ENCODE data around the gene TANC1.

The TANC1 gene

DNA sequence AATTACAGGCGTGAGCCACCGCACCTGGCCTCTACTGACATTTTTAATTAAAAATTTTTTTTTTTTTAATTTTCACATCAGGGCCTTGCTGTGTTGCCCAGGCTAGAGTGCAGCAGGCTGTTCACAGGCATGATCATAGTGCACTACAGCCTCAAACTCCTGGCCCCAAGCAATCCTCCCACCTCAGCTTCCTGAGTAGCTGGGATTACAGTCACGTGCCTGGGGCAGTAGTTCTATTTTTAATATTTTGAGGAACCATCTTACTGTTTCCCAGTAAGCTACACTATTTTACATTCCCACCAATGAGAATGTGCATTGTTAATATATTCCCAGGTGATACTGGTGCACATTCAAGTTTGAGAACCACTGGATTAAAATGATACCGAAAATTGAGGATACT is 225.4 kb downstream of the TANC1 start:
- TF ChIP-seq, protein P1, sequence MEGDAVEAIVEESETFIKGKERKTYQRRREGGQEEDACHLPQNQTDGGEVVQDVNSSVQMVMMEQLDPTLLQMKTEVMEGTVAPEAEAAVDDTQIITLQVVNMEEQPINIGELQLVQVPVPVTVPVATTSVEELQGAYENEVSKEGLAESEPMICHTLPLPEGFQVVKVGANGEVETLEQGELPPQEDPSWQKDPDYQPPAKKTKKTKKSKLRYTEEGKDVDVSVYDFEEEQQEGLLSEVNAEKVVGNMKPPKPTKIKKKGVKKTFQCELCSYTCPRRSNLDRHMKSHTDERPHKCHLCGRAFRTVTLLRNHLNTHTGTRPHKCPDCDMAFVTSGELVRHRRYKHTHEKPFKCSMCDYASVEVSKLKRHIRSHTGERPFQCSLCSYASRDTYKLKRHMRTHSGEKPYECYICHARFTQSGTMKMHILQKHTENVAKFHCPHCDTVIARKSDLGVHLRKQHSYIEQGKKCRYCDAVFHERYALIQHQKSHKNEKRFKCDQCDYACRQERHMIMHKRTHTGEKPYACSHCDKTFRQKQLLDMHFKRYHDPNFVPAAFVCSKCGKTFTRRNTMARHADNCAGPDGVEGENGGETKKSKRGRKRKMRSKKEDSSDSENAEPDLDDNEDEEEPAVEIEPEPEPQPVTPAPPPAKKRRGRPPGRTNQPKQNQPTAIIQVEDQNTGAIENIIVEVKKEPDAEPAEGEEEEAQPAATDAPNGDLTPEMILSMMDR (IDR thresholded peaks at IDR 0.05; ENCODE audit: borderline replicate concordance, control extremely low read depth, extremely low read depth, insufficient read depth, missing control alignments) = no peak
- in situ Hi-C loops (cut with MboI; ENCODE audit: low sequenced_read_pairs, unreplicated experiment) = no loop called here
- DNase-seq (ENCODE audit: low spot score) = no peak

DNA sequence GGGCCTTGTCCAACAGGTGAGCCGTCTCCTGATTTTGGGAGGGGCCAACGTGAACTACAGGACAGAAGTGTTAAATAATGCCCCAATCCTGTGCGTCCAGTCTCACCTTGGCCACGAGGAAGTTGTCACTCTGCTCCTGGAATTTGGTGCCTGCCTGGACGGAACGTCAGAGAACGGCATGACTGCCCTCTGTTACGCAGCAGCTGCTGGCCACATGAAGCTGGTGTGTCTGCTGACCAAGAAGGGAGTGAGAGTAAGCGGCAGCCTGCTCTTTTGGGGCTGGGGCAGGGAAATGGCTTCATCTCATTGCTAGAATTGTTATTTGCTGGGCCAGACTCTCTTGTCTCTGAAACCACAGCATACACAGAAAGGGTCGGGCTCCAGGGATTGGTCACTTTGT is 225.8 kb downstream of the TANC1 start:
- TF ChIP-seq, protein P1 (IDR thresholded peaks at IDR 0.05; ENCODE audit: borderline replicate concordance, control extremely low read depth, extremely low read depth, insufficient read depth, missing control alignments) = no peak

DNA sequence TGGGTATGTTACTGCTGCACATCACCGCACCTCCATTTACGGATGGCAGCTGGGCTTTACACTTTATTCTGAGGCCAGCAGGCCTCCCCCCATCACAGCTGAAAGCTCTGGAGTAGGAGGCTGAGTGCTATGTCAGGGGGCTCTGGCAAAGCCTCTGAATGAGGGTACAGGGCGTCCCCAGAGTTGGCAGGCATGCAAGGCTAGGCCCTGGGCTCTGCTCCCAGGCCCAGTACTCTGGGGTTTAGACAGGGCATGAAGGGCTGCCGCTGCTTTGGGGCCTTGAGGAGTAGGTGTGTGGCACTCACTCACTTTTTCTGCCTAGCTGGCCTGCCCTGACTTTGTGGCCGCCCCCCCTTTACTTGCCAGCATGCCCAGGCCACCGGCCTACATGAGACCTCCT is 227.3 kb downstream of the TANC1 start:
- DNase-seq (ENCODE audit: low spot score) = no peak
- TF ChIP-seq, protein P1 (IDR thresholded peaks at IDR 0.05; ENCODE audit: borderline replicate concordance, control extremely low read depth, extremely low read depth, insufficient read depth, missing control alignments) = no peak
- in situ Hi-C loops (cut with MboI; ENCODE audit: low sequenced_read_pairs, unreplicated experiment) = no loop called here

More for the DNA sequence above, 225.8 kb downstream of the TANC1 start:
- in situ Hi-C loops (cut with MboI; ENCODE audit: low sequenced_read_pairs, unreplicated experiment) = no loop called here
- DNase-seq (ENCODE audit: low spot score) = no peak

DNA sequence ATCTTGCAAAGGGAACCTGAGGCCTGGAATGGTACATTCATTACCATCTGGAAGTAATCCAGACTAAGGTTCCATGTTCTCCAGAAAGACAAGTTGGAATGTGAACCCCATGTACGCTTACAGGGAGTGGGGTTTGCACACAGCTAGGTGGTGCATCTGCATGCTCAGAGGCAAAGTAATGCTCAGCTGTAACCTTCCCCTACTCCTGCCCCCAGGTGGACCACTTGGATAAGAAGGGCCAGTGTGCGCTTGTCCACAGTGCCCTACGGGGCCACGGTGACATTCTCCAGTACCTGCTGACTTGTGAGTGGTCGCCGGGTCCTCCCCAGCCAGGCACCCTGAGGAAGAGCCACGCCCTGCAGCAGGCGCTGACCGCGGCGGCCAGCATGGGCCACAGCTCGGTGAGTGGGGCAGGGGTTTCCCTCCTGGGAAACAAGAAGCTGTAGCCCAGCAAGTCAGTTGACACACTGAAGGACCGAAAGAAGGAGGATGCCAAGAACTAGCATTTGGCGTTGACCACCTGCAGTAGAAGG is 228.0 kb downstream of the TANC1 start:
- DNase-seq (ENCODE audit: low spot score) = no peak
- in situ Hi-C loops (cut with MboI; ENCODE audit: low sequenced_read_pairs, unreplicated experiment) = no loop called here

DNA sequence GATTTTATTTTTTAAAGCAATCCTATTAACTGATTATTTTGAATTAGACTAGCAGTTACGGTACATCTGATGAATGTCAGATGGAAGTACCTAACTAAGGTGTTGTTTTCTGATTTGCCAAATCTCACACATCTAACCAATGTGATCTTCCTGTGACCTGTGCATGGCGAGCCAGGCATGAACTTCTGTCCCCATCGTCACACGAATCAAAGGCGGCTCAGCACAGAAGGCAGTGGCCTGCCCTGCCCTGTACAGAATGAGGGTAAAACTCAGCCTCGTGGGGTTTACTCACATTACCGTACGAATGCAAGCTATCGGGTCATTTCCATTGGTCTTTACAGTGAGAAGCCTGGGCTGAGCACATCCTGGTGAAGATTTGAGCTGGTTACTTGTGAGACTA is 230.8 kb downstream of the TANC1 start:
- TF ChIP-seq, protein P1 (IDR thresholded peaks at IDR 0.05; ENCODE audit: borderline replicate concordance, control extremely low read depth, extremely low read depth, insufficient read depth, missing control alignments) = no peak
- no peak for DNase-seq (ENCODE audit: low spot score)
- in situ Hi-C loops (cut with MboI; ENCODE audit: low sequenced_read_pairs, unreplicated experiment) = no loop called here

More for the DNA sequence above, 228.0 kb downstream of the TANC1 start:
- TF ChIP-seq, protein P1 (IDR thresholded peaks at IDR 0.05; ENCODE audit: borderline replicate concordance, control extremely low read depth, extremely low read depth, insufficient read depth, missing control alignments) = no peak

GRCh38 chr2:159199761-159200465 is 231.5 kb downstream of the TANC1 start:
- DNase-seq (ENCODE audit: low spot score) = no peak
- in situ Hi-C loops (cut with MboI; ENCODE audit: low sequenced_read_pairs, unreplicated experiment) = no loop called here
- TF ChIP-seq, protein P1 (IDR thresholded peaks at IDR 0.05; ENCODE audit: borderline replicate concordance, control extremely low read depth, extremely low read depth, insufficient read depth, missing control alignments) = no peak

Measured in GM13976 (cell line).